Common myeloid progenitor, CD34-positive (primary cell): Measurements from ENCODE around the gene ETV4.

Experiments used
- CTCF ChIA-PET: fragments of 350-600 bp; sonication (Branson Sonifier 250); formaldehyde crosslinking; loops from one replicate; lab custom pipeline; 2021; ENCODE audit warnings: antibody characterized with exemption; lab: Charles Lee
- POLR2A ChIA-PET: fragments of 350-600 bp; sonication (Branson Sonifier 250); formaldehyde crosslinking; loops from one replicate; lab custom pipeline; 2021; ENCODE audit warnings: antibody characterized with exemption; lab: Charles Lee
- DNase-seq, 3 donors: peaks; one replicate each; pipeline versions ENCODE4 v3.0.0 to v3.0.0-alpha.2; 2013
- H3K27ac ChIP-seq, 2 experiments: 1 replicate in 1 of 2; 2 replicates in 1 of 2; pipeline ENCODE4 v1.7.0; 2013; ENCODE audit warnings: inconsistent platforms in 2 of 2, low read length in 2 of 2, mild to moderate bottlenecking in 2 of 2, low read depth in 1 of 2, moderate library complexity in 1 of 2; ENCODE audit not compliant: severe bottlenecking in 2 of 2, insufficient read depth in 1 of 2, poor library complexity in 1 of 2
- H3K27me3 ChIP-seq, 5 experiments: replicated peaks in 2 of 5; 1 replicate in 3 of 5; 2 replicates in 2 of 5; pipeline versions ENCODE4 v1.6.1 to v1.7.0; 2013; ENCODE audit warnings: low read length in 4 of 5, mild to moderate bottlenecking in 2 of 5, moderate library complexity in 2 of 5, inconsistent platforms in 1 of 5; ENCODE audit not compliant: insufficient read depth in 5 of 5, control insufficient read depth in 4 of 5
- H3K36me3 ChIP-seq, 4 experiments: 1 replicate in 2 of 4; 2 replicates in 2 of 4; pipeline versions ENCODE4 v1.6.1 to v1.7.0; 2013; ENCODE audit warnings: low read length in 3 of 4, control low read depth in 1 of 4, mild to moderate bottlenecking in 1 of 4; ENCODE audit not compliant: control insufficient read depth in 4 of 4, insufficient read depth in 4 of 4
- H3K4me1 ChIP-seq, 4 experiments: 1 replicate in 3 of 4; 2 replicates in 1 of 4; pipeline versions ENCODE4 v1.6.1 to v1.7.1; 2013; ENCODE audit warnings: low read length in 3 of 4, mild to moderate bottlenecking in 3 of 4, control low read depth in 1 of 4, inconsistent platforms in 1 of 4, moderate library complexity in 1 of 4; ENCODE audit not compliant: control insufficient read depth in 4 of 4, insufficient read depth in 4 of 4; ENCODE audit errors: control extremely low read depth in 1 of 4
- H3K4me3 ChIP-seq, 7 experiments: 1 replicate in 4 of 7; 2 replicates in 3 of 7; pipeline versions ENCODE4 v1.5.1 to v1.7.0; 2013; ENCODE audit warnings: mild to moderate bottlenecking in 7 of 7, low read length in 6 of 7, moderate library complexity in 6 of 7, inconsistent platforms in 2 of 7, low read depth in 2 of 7, control low read depth in 1 of 7; ENCODE audit not compliant: insufficient read depth in 4 of 7, control insufficient read depth in 1 of 7; ENCODE audit errors: extremely low read depth in 1 of 7
- H3K9me3 ChIP-seq, 5 experiments: 1 replicate in 4 of 5; 2 replicates in 1 of 5; pipeline versions ENCODE4 v1.6.1 to v1.7.1; 2013; ENCODE audit warnings: low read length in 4 of 5, mild to moderate bottlenecking in 2 of 5, inconsistent platforms in 1 of 5, low read depth in 1 of 5, moderate library complexity in 1 of 5; ENCODE audit not compliant: control insufficient read depth in 4 of 5, insufficient read depth in 2 of 5; ENCODE audit errors: control extremely low read depth in 1 of 5
- WGBS: methylation state at CpG from one replicate; pipeline ENCODE4 v1.1.5; 2013; ENCODE audit not compliant: insufficient coverage; 5-methylcytosine and 5-hydroxymethylcytosine counted together

Gene ETV4

DNA sequence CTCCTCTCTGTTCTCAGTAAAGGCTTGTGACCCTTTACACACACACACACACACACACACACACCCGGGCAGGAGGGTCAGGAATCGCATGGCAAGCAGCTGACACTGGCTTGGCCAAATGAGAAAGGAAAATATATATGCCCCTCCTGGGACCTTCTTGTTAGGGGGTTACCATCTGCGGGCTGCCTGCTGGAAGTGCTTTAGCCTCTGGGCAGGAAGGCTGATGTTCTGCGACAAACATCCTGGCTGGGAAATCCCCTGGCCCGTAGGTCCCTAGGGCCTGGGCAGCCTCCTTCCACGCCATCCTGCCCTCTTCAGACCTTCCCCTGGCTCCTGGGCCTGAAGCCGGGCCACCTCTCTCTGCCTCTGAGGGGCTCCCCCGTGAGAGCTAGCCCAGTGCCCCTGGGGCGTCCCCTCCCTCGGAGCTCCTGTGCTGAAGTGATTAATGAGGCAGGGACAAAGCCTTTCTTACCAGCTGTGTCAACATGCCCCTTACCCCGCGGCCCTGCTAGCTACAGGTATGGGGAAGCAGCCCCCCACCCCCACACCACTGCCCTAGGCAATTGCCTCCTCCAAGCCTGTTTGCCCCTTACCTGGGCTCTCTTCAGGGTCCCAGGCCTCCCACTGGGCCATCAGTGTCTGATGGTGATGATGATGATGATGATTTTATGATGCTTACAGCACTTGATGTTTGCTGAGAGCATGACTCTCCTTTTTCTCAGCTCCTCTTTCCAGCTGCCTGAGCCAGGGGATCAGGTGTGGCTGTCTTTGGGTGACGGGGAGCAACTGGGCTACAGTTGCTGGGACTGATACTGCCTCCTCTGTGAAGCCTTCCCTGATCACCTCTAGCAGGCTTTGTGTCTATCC, 32.8 kb upstream of the ETV4 start:
- Histone ChIP-seq H3K9me3 (no peaks in the 10 kb centered on the region), H3K4me1 (peaks cover 0 to 17% (median 9%) of the 10 kb centered on the region in 4 experiments), H3K36me3 (no peaks in the 10 kb centered on the region), H3K27ac (no peak overlapping the region), H3K4me3 (peak overlapping the region in 1 of 7 experiments; percentile 12), H3K27me3 (peaks cover 0 to 15% (median 0%) of the 10 kb centered on the region in 5 experiments)
- WGBS: 22% methylated on average over 8 of the region's 13 CpGs
- ChIA-PET CTCF (interaction anchor here (0.8 to 8.5 kb wide), 15 partner anchors 12 to 195 kb away, joined by 3 to 89 read pairs (median 4); partner anchors contain the start of gene SOST), POLR2A (interaction anchor here (0.7 to 1.4 kb wide), 4 partner anchors 65 to 211 kb away, joined by 3 to 4 read pairs (median 4); no protein-coding TSS in a partner anchor)
- peak; percentile 64 to 94 (median 93) for DNase-seq

- no peak for DNase-seq
- Histone ChIP-seq H3K4me1 (peaks cover 0 to 17% (median 9%) of the 10 kb centered on the region in 4 experiments), H3K9me3 (no peaks in the 10 kb centered on the region), H3K27me3 (peaks cover 0 to 15% (median 0%) of the 10 kb centered on the region in 5 experiments), H3K27ac (no peak overlapping the region), H3K4me3 (peak overlapping the region in 1 of 7 experiments; percentile 12), H3K36me3 (no peaks in the 10 kb centered on the region)
- no CpG with 5 or more reads among the region's 1 CpG for WGBS
- ChIA-PET CTCF (interaction anchor here (0.8 to 8.5 kb wide), 10 partner anchors 11 to 195 kb away, joined by 3 to 89 read pairs (median 9); partner anchors contain the start of gene SOST), POLR2A (interaction anchor here (1.1 to 1.4 kb wide), 2 partner anchors 66 to 102 kb away, joined by 4 read pairs; no protein-coding TSS in a partner anchor)
Measured at GRCh38 chr17:43578404-43578698, 32.2 kb upstream of the ETV4 start.

DNA sequence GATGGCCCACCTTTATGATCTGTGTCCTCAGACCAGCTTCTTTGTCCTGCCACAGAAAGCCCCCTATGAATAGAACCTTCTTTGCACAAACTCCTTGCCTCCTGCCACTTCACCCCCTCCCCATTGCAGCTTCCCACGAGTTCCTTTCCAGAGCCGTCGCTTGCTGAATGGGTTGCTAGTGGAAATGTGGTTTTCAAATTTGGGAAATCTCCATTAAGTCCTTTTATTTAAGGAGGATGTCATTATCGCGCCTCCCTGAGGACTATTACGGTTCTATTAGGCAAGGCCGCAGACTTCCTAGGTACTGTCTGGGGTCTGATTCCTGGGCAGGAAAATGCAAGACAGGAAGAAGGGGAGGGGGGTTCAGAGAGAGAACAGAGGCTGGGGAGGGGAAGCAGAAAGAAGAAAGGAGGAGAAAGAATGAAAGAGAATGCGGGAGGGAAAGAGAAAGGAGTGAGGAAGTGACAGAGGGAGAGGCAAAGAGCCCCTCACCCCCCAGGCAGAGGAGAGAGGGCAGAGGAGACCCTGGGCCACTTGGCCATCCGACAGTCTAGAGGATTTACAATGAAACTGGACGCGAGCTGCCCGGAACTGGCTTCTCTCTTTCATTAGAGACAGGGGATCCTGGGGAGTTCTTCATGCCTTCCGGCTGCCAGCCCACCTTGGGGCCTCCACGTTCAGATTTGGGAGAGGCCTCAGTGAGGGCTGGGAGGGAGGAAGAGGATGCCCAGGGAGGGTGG, 31.7 kb upstream of the ETV4 start:
- Histone ChIP-seq H3K27ac (no peak overlapping the region), H3K27me3 (peaks cover 0 to 13% (median 0%) of the 10 kb centered on the region in 5 experiments), H3K36me3 (no peaks in the 10 kb centered on the region), H3K4me3 (no peak overlapping the region), H3K9me3 (no peaks in the 10 kb centered on the region), H3K4me1 (peaks cover 0 to 17% (median 9%) of the 10 kb centered on the region in 4 experiments)
- DNase-seq: no peak
- 87% methylated on average over 11 of the region's 14 CpGs for WGBS
- ChIA-PET POLR2A (interaction anchor here (1.4 kb wide), 1 partner anchor 102 kb away, joined by 4 read pairs; no protein-coding TSS in a partner anchor), CTCF (interaction anchor here (0.8 to 8.5 kb wide), 23 partner anchors 9 to 198 kb away, joined by 3 to 89 read pairs (median 4); partner anchors contain the start of gene SOST)

DNA sequence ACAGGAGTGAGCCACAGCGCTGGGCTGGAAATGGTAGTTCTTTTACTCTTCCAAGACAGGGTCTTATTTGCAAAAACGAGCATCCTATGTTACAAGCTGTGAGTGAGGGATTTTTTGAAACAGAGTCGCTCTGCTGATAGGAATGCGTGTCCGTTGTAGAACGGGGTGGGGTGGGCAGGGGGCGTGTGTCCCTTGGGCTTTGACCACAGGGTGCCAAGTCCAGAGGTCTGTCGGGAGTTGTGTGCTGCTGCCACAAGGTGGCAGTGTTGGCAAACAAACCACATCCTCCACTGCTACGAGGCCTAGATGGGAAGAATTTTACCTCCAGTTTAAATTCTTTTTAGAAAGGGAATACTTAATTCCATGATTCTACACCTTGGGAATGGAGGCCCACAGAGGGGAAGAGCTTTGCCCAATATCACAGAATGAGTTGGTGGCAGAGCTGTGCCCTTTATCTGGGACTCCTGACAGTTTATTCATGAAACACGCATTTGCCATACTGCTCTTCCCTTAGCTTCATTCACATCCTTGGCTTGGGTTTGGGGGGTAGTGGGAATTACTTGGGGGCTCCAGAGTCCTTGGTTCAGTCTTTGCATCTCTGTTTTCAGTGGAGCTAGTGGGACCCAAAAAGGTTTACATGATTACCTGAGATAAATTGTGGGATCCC, 30.6 kb upstream of the ETV4 start:
- WGBS: 13% methylated on average over 7 of the region's 10 CpGs
- Histone ChIP-seq H3K27me3 (peaks cover 0 to 10% (median 0%) of the 10 kb centered on the region in 5 experiments), H3K36me3 (no peaks in the 10 kb centered on the region), H3K9me3 (no peaks in the 10 kb centered on the region), H3K4me3 (no peak overlapping the region), H3K27ac (no peak overlapping the region), H3K4me1 (peaks cover 0 to 17% (median 9%) of the 10 kb centered on the region in 4 experiments)
- CTCF ChIA-PET: interaction anchor here (0.6 to 8.5 kb wide), 36 partner anchors 10 to 304 kb away, joined by 3 to 89 read pairs (median 4); partner anchors contain the start of gene SOST
- peak; percentile 69 to 79 (median 74) for DNase-seq
- POLR2A ChIA-PET: no interaction called here

- WGBS: 9% methylated on average over 3 of the region's 5 CpGs
- CTCF ChIA-PET: interaction anchor here (0.9 to 8.5 kb wide), 8 partner anchors 32 to 191 kb away, joined by 3 to 89 read pairs (median 4); partner anchors contain the start of gene SOST
- POLR2A ChIA-PET: no interaction called here
Measured at GRCh38 chr17:43574896-43575525, 28.9 kb upstream of the ETV4 start.

DNA sequence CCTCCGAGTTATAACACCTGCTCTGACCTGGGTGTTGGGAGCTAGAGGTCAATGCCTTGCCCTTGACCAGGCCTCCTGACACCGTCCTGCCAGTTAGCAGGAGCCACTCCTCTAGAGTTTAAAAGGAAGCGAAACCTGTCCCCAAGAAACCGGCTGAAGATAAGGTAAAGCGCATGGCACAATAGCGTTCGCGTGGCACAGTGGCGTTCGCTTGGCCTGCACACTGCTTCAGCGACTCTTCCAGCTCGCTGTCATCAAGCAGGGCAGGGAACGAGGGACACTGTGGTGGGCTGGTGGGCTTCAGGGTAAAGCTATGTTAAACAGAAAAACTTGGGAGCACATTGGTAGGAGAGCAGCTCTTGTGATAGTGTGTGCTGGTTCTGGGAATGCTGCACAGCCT, 28.2 kb upstream of the ETV4 start:
- H3K27me3 ChIP-seq: peaks cover 0 to 10% (median 0%) of the 10 kb centered on the region in 5 experiments
- no peaks in the 10 kb centered on the region for H3K36me3 ChIP-seq
- H3K4me3 ChIP-seq: no peak overlapping the region
- no peak overlapping the region for H3K27ac ChIP-seq
- DNase-seq: no peak
- ChIA-PET POLR2A (no interaction called here), CTCF (interaction anchor here (0.9 to 8.5 kb wide), 6 partner anchors 31 to 192 kb away, joined by 3 to 89 read pairs (median 4); partner anchors contain the start of gene SOST)
- peaks cover 0 to 15% (median 8%) of the 10 kb centered on the region in 4 experiments for H3K4me1 ChIP-seq
- WGBS: 93% methylated on average over 12 of the region's 13 CpGs
- no peaks in the 10 kb centered on the region for H3K9me3 ChIP-seq

More at GRCh38 chr17:43574896-43575525, 28.9 kb upstream of the ETV4 start:
- no peak overlapping the region for H3K27ac ChIP-seq
- no peak for DNase-seq
- H3K36me3 ChIP-seq: no peaks in the 10 kb centered on the region
- peaks cover 0 to 8% (median 0%) of the 10 kb centered on the region in 5 experiments for H3K27me3 ChIP-seq
- no peak overlapping the region for H3K4me3 ChIP-seq
- H3K4me1 ChIP-seq: peaks cover 0 to 17% (median 9%) of the 10 kb centered on the region in 4 experiments
- no peaks in the 10 kb centered on the region for H3K9me3 ChIP-seq
